IPS-11a (cell line): ENCODE results near the gene EPAS1.

Source experiments
- H3K4me3 ChIP-seq: one replicate; pipeline ENCODE4 v1.5.1; 2013; ENCODE audit warnings: low read depth, low read length, control low read depth

The EPAS1 gene

GRCh38 chr2:46361920-46362666 is 64.9 kb downstream of the EPAS1 start:
- H3K4me3 ChIP-seq = no peak overlapping the region

GRCh38 chr2:46362667-46363012 is 65.4 kb downstream of the EPAS1 start:
- no peak overlapping the region for H3K4me3 ChIP-seq

- H3K4me3 ChIP-seq = no peak overlapping the region
Measured at GRCh38 chr2:46363535-46364170, 66.4 kb downstream of the EPAS1 start.

GRCh38 chr2:46364797-46365457 is 67.7 kb downstream of the EPAS1 start:
- H3K4me3 ChIP-seq = no peak overlapping the region

GRCh38 chr2:46365913-46366667 is 68.9 kb downstream of the EPAS1 start:
- H3K4me3 ChIP-seq = no peak overlapping the region

GRCh38 chr2:46366668-46367052 is 69.5 kb downstream of the EPAS1 start:
- H3K4me3 ChIP-seq = no peak overlapping the region

- H3K4me3 ChIP-seq = no peak overlapping the region
Measured at GRCh38 chr2:46367286-46367685, 70.1 kb downstream of the EPAS1 start.

GRCh38 chr2:46368401-46368800 is 71.2 kb downstream of the EPAS1 start:
- H3K4me3 ChIP-seq = no peak overlapping the region

GRCh38 chr2:46369783-46370182 is 72.6 kb downstream of the EPAS1 start:
- no peak overlapping the region for H3K4me3 ChIP-seq

- H3K4me3 ChIP-seq = no peak overlapping the region
Measured at GRCh38 chr2:46371854-46372253, 74.6 kb downstream of the EPAS1 start.

GRCh38 chr2:46372475-46372874 is 75.3 kb downstream of the EPAS1 start:
- H3K4me3 ChIP-seq = no peak overlapping the region

GRCh38 chr2:46373238-46373637 is 76.0 kb downstream of the EPAS1 start:
- no peak overlapping the region for H3K4me3 ChIP-seq

GRCh38 chr2:46375566-46376125 is 78.4 kb downstream of the EPAS1 start:
- no peak overlapping the region for H3K4me3 ChIP-seq

- H3K4me3 ChIP-seq = no peak overlapping the region
Measured at GRCh38 chr2:46376586-46376985, 79.4 kb downstream of the EPAS1 start.

GRCh38 chr2:46377101-46377581 is 79.9 kb downstream of the EPAS1 start:
- no peak overlapping the region for H3K4me3 ChIP-seq

GRCh38 chr2:46377666-46378560 is 80.7 kb downstream of the EPAS1 start:
- no peak overlapping the region for H3K4me3 ChIP-seq

GRCh38 chr2:46378616-46379015 is 81.4 kb downstream of the EPAS1 start:
- H3K4me3 ChIP-seq = no peak overlapping the region

GRCh38 chr2:46379213-46380037 is 82.2 kb downstream of the EPAS1 start:
- no peak overlapping the region for H3K4me3 ChIP-seq
